GM18511 (cell line): ENCODE measurements around the gene FEN1.

ENCODE experiments used
- ATAC-seq: cut with Tn5 transposase; IDR thresholded peaks from one replicate; pipeline ENCODE4 v1.9.1; 2021; ENCODE audit warnings: mild to moderate bottlenecking, moderate library complexity; ENCODE audit not compliant: unreplicated experiment

Gene FEN1

GRCh38 chr11:61815790-61816735, 23.4 kb downstream of the FEN1 start:
- peak; percentile 44 for ATAC-seq

GRCh38 chr11:61816736-61817455, 24.2 kb downstream of the FEN1 start, which contains the start of gene FADS1:
Gene FADS1 (minus strand): TSS chr11:61817003. CDS start chr11:61816929, 74 bp downstream.
- ATAC-seq: peak; percentile 55

- ATAC-seq: no peak
Measured at GRCh38 chr11:61817471-61818202, 24.9 kb downstream of the FEN1 start.

GRCh38 chr11:61820174-61820573, 27.5 kb downstream of the FEN1 start:
- ATAC-seq: no peak

- peak; percentile 19 for ATAC-seq
Measured at GRCh38 chr11:61826930-61827570, 34.3 kb downstream of the FEN1 start.

GRCh38 chr11:61827571-61828378, 35.1 kb downstream of the FEN1 start, which contains the start of gene FADS2:
Gene FADS2 (plus strand): TSS chr11:61828300. CDS start chr11:61828391, 91 bp downstream.
- ATAC-seq: peak; percentile 82

GRCh38 chr11:61828379-61828628, 35.6 kb downstream of the FEN1 start:
- ATAC-seq: no peak

GRCh38 chr11:61828629-61829407, 36.1 kb downstream of the FEN1 start:
- ATAC-seq: peak; percentile 36

GRCh38 chr11:61829806-61830205, 37.1 kb downstream of the FEN1 start:
- ATAC-seq: no peak

- ATAC-seq: no peak
Measured at GRCh38 chr11:61830237-61831105, 37.8 kb downstream of the FEN1 start.

- ATAC-seq: no peak
Measured at GRCh38 chr11:61832207-61832606, 39.5 kb downstream of the FEN1 start.

- ATAC-seq: no peak
Measured at GRCh38 chr11:61832754-61833153, 40.0 kb downstream of the FEN1 start.

- no peak for ATAC-seq
Measured at GRCh38 chr11:61833471-61833870, 40.8 kb downstream of the FEN1 start.

GRCh38 chr11:61833926-61834277, 41.2 kb downstream of the FEN1 start:
- no peak for ATAC-seq

GRCh38 chr11:61834278-61835048, 41.8 kb downstream of the FEN1 start:
- peak; percentile 95 for ATAC-seq

GRCh38 chr11:61836193-61836592, 43.5 kb downstream of the FEN1 start:
- no peak for ATAC-seq

- no peak for ATAC-seq
Measured at GRCh38 chr11:61837411-61838005, 44.8 kb downstream of the FEN1 start.
